GM12878 (cell line): ENCODE data around the gene CDKL1. TPM values are rescaled to one million over a fixed set of nuclear protein-coding genes. Genes with fewer than 3 reads are reported as not detected.

Experiments
- BACH1 ChIP-seq: fragments of 450-650 bp; IDR thresholded peaks from 2 replicates; pipeline ENCODE4 v1.6.1; 2017; ENCODE audit warnings: mild to moderate bottlenecking, borderline replicate concordance
- BHLHE40 ChIP-seq, 2 experiments: fragments of 450-650 bp in 1 of 2; IDR thresholded peaks; 2 replicates each; pipeline ENCODE4 v1.6.1; 2011 to 2017; ENCODE audit warnings: low read depth in 2 of 2, borderline replicate concordance in 1 of 2, improper control_type of control experiment in 1 of 2, low read length in 1 of 2, mild to moderate bottlenecking in 1 of 2
- BMI1 ChIP-seq: fragments of 450-650 bp; IDR thresholded peaks from 2 replicates; pipeline ENCODE4 v1.6.1; 2016; ENCODE audit warnings: mild to moderate bottlenecking, moderate library complexity, borderline replicate concordance
- IKZF1 ChIP-seq: fragments of 450-650 bp; conservative IDR thresholded peaks from 2 replicates; pipeline ENCODE4 v1.6.1; 2017; ENCODE audit warnings: antibody characterized with exemption, mild to moderate bottlenecking
- MEF2B ChIP-seq: fragments of 450-650 bp; IDR thresholded peaks from 2 replicates; pipeline ENCODE4 v1.6.1; 2018; ENCODE audit warnings: mild to moderate bottlenecking, moderate library complexity; ENCODE audit not compliant: partially characterized antibody, poor library complexity, severe bottlenecking
- SIX5 ChIP-seq: IDR thresholded peaks from 2 replicates; pipeline ENCODE4 v1.6.1; 2011; ENCODE audit warnings: mild to moderate bottlenecking, low read depth, low read length, moderate library complexity; ENCODE audit not compliant: severe bottlenecking
- SREBF1 ChIP-seq: IDR thresholded peaks from 2 replicates; pipeline ENCODE4 v1.6.1; 2012; ENCODE audit warnings: mild to moderate bottlenecking, low read length
- TCF3 ChIP-seq: IDR thresholded peaks from 2 replicates; pipeline ENCODE4 v1.6.1; 2012; ENCODE audit warnings: low read depth, mild to moderate bottlenecking, low read length, borderline replicate concordance; ENCODE audit not compliant: insufficient read depth
- TCF7 ChIP-seq: IDR thresholded peaks from 2 replicates; pipeline ENCODE4 v1.6.1; 2014; ENCODE audit warnings: antibody characterized with exemption, borderline replicate concordance
- YBX1 ChIP-seq: fragments of 450-650 bp; IDR thresholded peaks from 2 replicates; pipeline ENCODE4 v1.6.1; 2016; ENCODE audit warnings: antibody characterized with exemption
- ZSCAN29 ChIP-seq: fragments of 450-650 bp; IDR thresholded peaks from 2 replicates; pipeline ENCODE4 v1.6.1; 2017; ENCODE audit warnings: mild to moderate bottlenecking, moderate library complexity
- ZZZ3 ChIP-seq: IDR thresholded peaks from 2 replicates; pipeline ENCODE4 v1.6.1; 2011; ENCODE audit warnings: low read depth; ENCODE audit not compliant: control insufficient read depth, insufficient read length
- polyA plus RNA-seq, 11 experiments: library from polyadenylated mRNA; depleted of rRNA in 4 of 11; unstranded in 6 of 11; stranded (reverse) in 5 of 11; fragments of >200 nt; fragmentation: Nextera tagmentation in 4 of 11; fragmentation: Illumina TruSeq in 1 of 11; extraction: Ambion mirVana in 4 of 11; extraction: Trizol in 1 of 11; gene quantifications; 1 replicate in 1 of 11; 2 replicates in 10 of 11; pipeline versions ENCODE4 v1.2.1 to v1.2.3, GENCODE V29; 2011 to 2016; ENCODE audit warnings: inconsistent platforms in 2 of 11, missing spikeins in 2 of 11, low read depth in 1 of 11
- total RNA-seq, 4 experiments: library from RNA; depleted of rRNA in 3 of 4; stranded (reverse); fragments of >200 nt in 3 of 4; fragmentation: Illumina TruSeq in 1 of 4; extraction: Trizol in 1 of 4; gene quantifications; 2 replicates each; pipeline versions ENCODE4 v1.2.1 to v1.2.3, GENCODE V29; 2013 to 2021
- TF ChIP-seq, protein P1 (sequence below): fragments of 150-350 bp; IDR thresholded peaks from 2 replicates; pipeline ENCODE4 v1.6.1; 2016; ENCODE audit warnings: low read depth, low read length
- TF ChIP-seq, protein P2 (sequence below): fragments of 450-650 bp; formaldehyde crosslinking; IDR thresholded peaks from 2 replicates; pipeline ENCODE4 v1.4.0; 2022; ENCODE audit warnings: mild to moderate bottlenecking, moderate library complexity
- TF ChIP-seq, protein P3 (sequence below): IDR thresholded peaks from 2 replicates; pipeline ENCODE4 v1.6.1; 2012; ENCODE audit warnings: improper control_type of control experiment, low read depth, low read length; ENCODE audit not compliant: insufficient replicate concordance
- TF ChIP-seq, protein P4 (sequence below): IDR thresholded peaks from 2 replicates; pipeline ENCODE4 v1.6.1; 2011; ENCODE audit warnings: low read depth, low read length, improper control_type of control experiment, borderline replicate concordance

The CDKL1 gene
- total and polyA plus RNA-seq, 10 of the 15 experiments (the other 5 are each of a cell fraction or from before 2014, with no cell fraction given): 9.0 to 19.0 (median 11.1) TPM

DNA sequence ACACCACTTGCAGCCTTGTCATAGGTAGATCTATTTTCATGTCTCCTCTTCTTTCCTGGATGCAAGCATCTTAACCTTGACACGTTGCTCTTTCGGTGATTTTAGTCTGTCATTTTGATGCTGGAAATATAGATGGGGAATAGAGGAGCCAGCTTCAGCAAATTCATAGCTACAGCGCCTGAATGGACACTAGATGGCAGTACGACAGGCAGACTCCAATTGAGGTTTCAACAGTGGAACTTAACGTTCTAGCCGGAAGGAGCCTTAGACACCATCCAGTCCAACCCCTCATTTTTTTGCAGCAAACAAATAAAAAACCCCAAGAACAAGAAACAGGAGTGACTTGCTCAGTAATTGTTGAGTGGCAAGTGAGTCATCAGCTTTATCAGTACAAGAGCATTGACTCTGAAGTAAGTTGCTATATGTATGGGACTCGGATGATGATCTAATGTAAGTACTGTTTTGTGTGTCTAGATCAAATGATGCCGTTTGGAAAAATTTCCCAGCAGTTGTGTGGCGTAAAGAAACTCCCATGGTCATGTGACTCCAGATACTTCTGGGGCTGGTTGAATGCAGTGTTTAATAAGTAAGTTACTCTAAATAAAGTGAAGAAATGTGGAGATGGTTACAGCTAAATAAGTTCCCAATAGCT lies 75.5 kb downstream of the CDKL1 start (continued):
- TF ChIP-seq MEF2B (no peak), BMI1 (no peak), IKZF1 (peak; percentile 34; the same call in 1 of the 2 replicates), BACH1 (0 out of 2 replicates have a peak, but pooled peaks have one; percentile 28), TCF3 (no peak), SIX5 (no peak), TCF7 (peak; percentile 31; the same call in 1 of the 2 replicates), ZZZ3 (no peak), BHLHE40 (IDR thresholded peaks at IDR 0.05; ENCODE audit: borderline replicate concordance in 1 of 2, low read depth in 2 of 2, low read length in 1 of 2) (peak in 1 of 2 experiments; percentile 14; a peak in 1 of 4 replicates), YBX1 (no peak), SREBF1 (no peak), ZSCAN29 (no peak)
- TF ChIP-seq, protein P1, sequence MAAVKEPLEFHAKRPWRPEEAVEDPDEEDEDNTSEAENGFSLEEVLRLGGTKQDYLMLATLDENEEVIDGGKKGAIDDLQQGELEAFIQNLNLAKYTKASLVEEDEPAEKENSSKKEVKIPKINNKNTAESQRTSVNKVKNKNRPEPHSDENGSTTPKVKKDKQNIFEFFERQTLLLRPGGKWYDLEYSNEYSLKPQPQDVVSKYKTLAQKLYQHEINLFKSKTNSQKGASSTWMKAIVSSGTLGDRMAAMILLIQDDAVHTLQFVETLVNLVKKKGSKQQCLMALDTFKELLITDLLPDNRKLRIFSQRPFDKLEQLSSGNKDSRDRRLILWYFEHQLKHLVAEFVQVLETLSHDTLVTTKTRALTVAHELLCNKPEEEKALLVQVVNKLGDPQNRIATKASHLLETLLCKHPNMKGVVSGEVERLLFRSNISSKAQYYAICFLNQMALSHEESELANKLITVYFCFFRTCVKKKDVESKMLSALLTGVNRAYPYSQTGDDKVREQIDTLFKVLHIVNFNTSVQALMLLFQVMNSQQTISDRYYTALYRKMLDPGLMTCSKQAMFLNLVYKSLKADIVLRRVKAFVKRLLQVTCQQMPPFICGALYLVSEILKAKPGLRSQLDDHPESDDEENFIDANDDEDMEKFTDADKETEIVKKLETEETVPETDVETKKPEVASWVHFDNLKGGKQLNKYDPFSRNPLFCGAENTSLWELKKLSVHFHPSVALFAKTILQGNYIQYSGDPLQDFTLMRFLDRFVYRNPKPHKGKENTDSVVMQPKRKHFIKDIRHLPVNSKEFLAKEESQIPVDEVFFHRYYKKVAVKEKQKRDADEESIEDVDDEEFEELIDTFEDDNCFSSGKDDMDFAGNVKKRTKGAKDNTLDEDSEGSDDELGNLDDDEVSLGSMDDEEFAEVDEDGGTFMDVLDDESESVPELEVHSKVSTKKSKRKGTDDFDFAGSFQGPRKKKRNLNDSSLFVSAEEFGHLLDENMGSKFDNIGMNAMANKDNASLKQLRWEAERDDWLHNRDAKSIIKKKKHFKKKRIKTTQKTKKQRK: no peak
- TF ChIP-seq, protein P2, sequence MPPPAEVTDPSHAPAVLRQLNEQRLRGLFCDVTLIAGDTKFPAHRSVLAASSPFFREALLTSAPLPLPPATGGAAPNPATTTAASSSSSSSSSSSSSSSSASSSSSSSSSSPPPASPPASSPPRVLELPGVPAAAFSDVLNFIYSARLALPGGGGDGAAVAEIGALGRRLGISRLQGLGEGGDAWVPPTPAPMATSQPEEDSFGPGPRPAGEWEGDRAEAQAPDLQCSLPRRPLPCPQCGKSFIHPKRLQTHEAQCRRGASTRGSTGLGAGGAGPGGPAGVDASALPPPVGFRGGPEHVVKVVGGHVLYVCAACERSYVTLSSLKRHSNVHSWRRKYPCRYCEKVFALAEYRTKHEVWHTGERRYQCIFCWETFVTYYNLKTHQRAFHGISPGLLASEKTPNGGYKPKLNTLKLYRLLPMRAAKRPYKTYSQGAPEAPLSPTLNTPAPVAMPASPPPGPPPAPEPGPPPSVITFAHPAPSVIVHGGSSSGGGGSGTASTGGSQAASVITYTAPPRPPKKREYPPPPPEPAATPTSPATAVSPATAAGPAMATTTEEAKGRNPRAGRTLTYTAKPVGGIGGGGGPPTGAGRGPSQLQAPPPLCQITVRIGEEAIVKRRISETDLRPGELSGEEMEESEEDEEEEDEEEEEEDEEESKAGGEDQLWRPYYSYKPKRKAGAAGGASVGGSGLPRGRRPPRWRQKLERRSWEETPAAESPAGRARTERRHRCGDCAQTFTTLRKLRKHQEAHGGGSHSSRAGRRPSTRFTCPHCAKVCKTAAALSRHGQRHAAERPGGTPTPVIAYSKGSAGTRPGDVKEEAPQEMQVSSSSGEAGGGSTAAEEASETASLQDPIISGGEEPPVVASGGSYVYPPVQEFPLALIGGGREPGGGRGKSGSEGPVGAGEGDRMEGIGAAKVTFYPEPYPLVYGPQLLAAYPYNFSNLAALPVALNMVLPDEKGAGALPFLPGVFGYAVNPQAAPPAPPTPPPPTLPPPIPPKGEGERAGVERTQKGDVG (CRISPR knock-in tag): no peak
- TF ChIP-seq, protein P3, sequence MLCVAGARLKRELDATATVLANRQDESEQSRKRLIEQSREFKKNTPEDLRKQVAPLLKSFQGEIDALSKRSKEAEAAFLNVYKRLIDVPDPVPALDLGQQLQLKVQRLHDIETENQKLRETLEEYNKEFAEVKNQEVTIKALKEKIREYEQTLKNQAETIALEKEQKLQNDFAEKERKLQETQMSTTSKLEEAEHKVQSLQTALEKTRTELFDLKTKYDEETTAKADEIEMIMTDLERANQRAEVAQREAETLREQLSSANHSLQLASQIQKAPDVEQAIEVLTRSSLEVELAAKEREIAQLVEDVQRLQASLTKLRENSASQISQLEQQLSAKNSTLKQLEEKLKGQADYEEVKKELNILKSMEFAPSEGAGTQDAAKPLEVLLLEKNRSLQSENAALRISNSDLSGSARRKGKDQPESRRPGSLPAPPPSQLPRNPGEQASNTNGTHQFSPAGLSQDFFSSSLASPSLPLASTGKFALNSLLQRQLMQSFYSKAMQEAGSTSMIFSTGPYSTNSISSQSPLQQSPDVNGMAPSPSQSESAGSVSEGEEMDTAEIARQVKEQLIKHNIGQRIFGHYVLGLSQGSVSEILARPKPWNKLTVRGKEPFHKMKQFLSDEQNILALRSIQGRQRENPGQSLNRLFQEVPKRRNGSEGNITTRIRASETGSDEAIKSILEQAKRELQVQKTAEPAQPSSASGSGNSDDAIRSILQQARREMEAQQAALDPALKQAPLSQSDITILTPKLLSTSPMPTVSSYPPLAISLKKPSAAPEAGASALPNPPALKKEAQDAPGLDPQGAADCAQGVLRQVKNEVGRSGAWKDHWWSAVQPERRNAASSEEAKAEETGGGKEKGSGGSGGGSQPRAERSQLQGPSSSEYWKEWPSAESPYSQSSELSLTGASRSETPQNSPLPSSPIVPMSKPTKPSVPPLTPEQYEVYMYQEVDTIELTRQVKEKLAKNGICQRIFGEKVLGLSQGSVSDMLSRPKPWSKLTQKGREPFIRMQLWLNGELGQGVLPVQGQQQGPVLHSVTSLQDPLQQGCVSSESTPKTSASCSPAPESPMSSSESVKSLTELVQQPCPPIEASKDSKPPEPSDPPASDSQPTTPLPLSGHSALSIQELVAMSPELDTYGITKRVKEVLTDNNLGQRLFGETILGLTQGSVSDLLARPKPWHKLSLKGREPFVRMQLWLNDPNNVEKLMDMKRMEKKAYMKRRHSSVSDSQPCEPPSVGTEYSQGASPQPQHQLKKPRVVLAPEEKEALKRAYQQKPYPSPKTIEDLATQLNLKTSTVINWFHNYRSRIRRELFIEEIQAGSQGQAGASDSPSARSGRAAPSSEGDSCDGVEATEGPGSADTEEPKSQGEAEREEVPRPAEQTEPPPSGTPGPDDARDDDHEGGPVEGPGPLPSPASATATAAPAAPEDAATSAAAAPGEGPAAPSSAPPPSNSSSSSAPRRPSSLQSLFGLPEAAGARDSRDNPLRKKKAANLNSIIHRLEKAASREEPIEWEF: no peak
- TF ChIP-seq, protein P4, sequence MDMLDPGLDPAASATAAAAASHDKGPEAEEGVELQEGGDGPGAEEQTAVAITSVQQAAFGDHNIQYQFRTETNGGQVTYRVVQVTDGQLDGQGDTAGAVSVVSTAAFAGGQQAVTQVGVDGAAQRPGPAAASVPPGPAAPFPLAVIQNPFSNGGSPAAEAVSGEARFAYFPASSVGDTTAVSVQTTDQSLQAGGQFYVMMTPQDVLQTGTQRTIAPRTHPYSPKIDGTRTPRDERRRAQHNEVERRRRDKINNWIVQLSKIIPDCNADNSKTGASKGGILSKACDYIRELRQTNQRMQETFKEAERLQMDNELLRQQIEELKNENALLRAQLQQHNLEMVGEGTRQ: no peak; the same call in 1 of the 2 replicates
